Fibroblast of mammary gland (primary cell): ENCODE data around the gene PPY.
"Not testable (repeated sequence)": the region's sequence is repeated elsewhere in the genome, so short reads cannot be mapped to it uniquely, and the experiment has no call there.

Experiments
- DNase-seq: peaks from one replicate; pipeline ENCODE4 v3.0.0-alpha.2; 2010; ENCODE audit warnings: low read depth
- H3K4me3 ChIP-seq: 2 replicates; pipeline ENCODE4 v1.5.1; 2011; ENCODE audit warnings: low read depth, mild to moderate bottlenecking, low read length, moderate library complexity; ENCODE audit not compliant: control insufficient read depth
- TF ChIP-seq, protein P1 (sequence below): conservative IDR thresholded peaks from 2 replicates; pipeline ENCODE4 v1.5.1; 2011; ENCODE audit warnings: low read depth, low read length, inconsistent platforms; ENCODE audit not compliant: control insufficient read depth, insufficient read depth

Gene PPY

GRCh38 chr17:43945074-43945829 lies 3.0 kb upstream of the PPY start:
- peak; percentile 71 for DNase-seq
- no peak overlapping the region for H3K4me3 ChIP-seq
- TF ChIP-seq, protein P1, sequence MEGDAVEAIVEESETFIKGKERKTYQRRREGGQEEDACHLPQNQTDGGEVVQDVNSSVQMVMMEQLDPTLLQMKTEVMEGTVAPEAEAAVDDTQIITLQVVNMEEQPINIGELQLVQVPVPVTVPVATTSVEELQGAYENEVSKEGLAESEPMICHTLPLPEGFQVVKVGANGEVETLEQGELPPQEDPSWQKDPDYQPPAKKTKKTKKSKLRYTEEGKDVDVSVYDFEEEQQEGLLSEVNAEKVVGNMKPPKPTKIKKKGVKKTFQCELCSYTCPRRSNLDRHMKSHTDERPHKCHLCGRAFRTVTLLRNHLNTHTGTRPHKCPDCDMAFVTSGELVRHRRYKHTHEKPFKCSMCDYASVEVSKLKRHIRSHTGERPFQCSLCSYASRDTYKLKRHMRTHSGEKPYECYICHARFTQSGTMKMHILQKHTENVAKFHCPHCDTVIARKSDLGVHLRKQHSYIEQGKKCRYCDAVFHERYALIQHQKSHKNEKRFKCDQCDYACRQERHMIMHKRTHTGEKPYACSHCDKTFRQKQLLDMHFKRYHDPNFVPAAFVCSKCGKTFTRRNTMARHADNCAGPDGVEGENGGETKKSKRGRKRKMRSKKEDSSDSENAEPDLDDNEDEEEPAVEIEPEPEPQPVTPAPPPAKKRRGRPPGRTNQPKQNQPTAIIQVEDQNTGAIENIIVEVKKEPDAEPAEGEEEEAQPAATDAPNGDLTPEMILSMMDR, result no peak

- no peak overlapping the region for H3K4me3 ChIP-seq
- TF ChIP-seq, protein P1, result peak; percentile 54
- no peak for DNase-seq
Measured at GRCh38 chr17:43940630-43941029, 1.6 kb downstream of the PPY start.

DNA sequence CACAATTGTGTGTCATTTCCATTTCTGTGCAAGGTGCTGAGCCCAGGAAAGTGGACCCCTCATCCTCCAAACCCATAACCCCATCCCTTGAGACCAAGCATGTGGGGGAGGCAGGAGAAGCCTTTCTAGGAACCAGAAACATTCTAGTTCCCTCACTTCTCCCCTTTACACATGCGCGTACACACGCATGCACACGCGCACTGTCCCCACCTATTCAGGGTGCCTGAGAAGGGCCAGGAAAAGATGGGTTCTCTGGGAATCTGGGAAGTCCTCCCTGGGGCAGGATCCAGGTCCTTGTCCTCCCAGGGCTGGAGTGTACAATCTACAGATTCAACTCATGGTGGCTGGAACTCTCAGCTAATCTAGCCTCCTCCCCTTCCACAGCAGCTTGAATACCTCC lies 2.4 kb downstream of the PPY start:
- TF ChIP-seq, protein P1, result no peak
- no peak overlapping the region for H3K4me3 ChIP-seq

DNA sequence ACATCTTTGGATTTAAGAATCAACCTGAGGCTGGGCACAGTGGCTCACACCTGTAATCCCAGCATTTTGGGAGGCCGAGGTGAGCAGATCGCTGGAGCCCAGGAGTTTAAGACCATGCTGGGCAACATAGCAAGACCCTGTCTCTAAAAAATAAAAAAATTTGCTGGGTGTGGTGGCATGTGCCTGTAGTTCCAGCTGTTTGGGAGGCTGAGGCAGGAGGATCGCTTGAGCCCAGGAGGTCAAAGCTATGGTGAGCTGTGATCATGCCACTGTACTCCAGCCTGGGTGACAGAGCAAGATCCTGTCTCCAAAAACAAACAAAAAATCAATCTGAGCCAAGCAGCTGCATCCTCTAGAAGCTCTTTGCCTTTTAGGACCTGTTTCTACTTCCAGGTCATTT lies 2.8 kb downstream of the PPY start:
- H3K4me3 ChIP-seq, DNase-seq: not testable (repeated sequence)

More for the DNA sequence above, 2.4 kb downstream of the PPY start:
- DNase-seq, result no peak

GRCh38 chr17:43938838-43939182 lies 3.5 kb downstream of the PPY start:
- no peak for DNase-seq
- TF ChIP-seq, protein P1, result no peak
- no peak overlapping the region for H3K4me3 ChIP-seq

- H3K4me3 ChIP-seq, result no peak overlapping the region
- TF ChIP-seq, protein P1, result no peak
- DNase-seq, result peak; percentile 76
Measured at GRCh38 chr17:43936434-43936833, 5.8 kb downstream of the PPY start.

- TF ChIP-seq, protein P1, result no peak
- no peak for DNase-seq
- H3K4me3 ChIP-seq, result no peak overlapping the region
Measured at GRCh38 chr17:43935926-43936261, 6.4 kb downstream of the PPY start.
